Lower leg skin (tissue), 3 donors: Measurements from ENCODE around the gene VSTM1.

Source experiments
- POLR2A ChIP-seq, 2 donors: fragments of 450-650 bp; IDR thresholded peaks; one replicate each; pipeline ENCODE4 v1.6.1; 2016 to 2017; ENCODE audit warnings: antibody characterized with exemption in 2 of 2, mild to moderate bottlenecking in 1 of 2, moderate library complexity in 1 of 2
- TF ChIP-seq, protein P1 (sequence below), 3 donors: fragments of 450-650 bp; IDR thresholded peaks; one replicate each; pipeline ENCODE4 v1.5.1; 2016; ENCODE audit warnings: antibody characterized with exemption in 3 of 3, mild to moderate bottlenecking in 3 of 3, moderate library complexity in 2 of 3

DNA sequence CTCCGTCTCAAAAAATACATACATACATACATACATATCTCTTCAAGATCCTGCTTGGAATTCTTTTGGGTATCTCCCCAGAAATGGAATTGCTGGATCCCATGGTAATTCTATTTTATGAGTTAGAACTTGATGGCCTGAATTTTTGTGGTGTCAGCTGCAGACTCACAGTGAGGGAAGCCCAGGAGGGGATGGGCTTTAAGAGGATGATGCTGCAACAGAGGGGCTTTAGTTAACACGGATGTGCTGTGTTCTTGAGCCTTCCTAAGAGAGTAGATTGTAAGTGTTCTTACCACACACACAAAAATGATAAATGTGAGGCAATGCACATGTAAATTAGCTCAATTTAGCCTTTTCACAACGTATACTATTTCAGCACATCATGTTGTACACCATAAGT is 40.5 kb downstream of the VSTM1 start:
- no peak for TF ChIP-seq POLR2A (IDR thresholded peaks at IDR 0.05)
- TF ChIP-seq, protein P1, sequence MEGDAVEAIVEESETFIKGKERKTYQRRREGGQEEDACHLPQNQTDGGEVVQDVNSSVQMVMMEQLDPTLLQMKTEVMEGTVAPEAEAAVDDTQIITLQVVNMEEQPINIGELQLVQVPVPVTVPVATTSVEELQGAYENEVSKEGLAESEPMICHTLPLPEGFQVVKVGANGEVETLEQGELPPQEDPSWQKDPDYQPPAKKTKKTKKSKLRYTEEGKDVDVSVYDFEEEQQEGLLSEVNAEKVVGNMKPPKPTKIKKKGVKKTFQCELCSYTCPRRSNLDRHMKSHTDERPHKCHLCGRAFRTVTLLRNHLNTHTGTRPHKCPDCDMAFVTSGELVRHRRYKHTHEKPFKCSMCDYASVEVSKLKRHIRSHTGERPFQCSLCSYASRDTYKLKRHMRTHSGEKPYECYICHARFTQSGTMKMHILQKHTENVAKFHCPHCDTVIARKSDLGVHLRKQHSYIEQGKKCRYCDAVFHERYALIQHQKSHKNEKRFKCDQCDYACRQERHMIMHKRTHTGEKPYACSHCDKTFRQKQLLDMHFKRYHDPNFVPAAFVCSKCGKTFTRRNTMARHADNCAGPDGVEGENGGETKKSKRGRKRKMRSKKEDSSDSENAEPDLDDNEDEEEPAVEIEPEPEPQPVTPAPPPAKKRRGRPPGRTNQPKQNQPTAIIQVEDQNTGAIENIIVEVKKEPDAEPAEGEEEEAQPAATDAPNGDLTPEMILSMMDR (IDR thresholded peaks at IDR 0.05), result no peak
